Stomach (tissue), 4 donors: ENCODE measurements around the gene DIPK1A.

ENCODE experiments used
- POLR2AphosphoS5 ChIP-seq, 3 donors: sonication (generic); formaldehyde crosslinking; IDR thresholded peaks; one replicate each; pipeline ENCODE4 v1.6.1; 2016; ENCODE audit warnings: antibody characterized with exemption in 3 of 3
- TF ChIP-seq, protein P1 (sequence below), 7 experiments: fragments of 450-650 bp in 4 of 7; fragments of 200-600 bp in 3 of 7; sonication (generic) in 3 of 7; IDR thresholded peaks; one replicate each; pipeline ENCODE4 v1.5.1; 2016 to 2019; ENCODE audit warnings: antibody characterized with exemption in 7 of 7, control low read depth in 2 of 7, mild to moderate bottlenecking in 1 of 7

DNA sequence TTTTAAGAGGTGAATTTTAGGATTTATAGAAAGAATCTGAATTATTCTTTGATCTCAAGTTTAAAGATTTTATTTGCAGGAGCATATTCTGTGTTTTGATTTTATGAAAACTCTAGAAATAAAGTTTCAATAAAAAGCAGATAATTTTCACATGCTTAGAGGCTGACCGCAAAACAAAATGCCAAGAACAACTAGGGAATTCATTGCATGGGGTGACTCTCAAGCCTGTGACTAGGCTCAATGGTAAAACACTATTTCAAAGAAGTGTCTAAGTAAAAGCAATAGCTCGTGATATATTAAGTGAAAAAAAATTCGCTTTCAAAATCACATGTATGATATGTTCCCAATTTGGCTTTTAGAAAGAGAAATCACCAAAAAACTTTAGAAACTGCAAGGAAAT, 79.9 kb downstream of the DIPK1A start:
- TF ChIP-seq, protein P1, sequence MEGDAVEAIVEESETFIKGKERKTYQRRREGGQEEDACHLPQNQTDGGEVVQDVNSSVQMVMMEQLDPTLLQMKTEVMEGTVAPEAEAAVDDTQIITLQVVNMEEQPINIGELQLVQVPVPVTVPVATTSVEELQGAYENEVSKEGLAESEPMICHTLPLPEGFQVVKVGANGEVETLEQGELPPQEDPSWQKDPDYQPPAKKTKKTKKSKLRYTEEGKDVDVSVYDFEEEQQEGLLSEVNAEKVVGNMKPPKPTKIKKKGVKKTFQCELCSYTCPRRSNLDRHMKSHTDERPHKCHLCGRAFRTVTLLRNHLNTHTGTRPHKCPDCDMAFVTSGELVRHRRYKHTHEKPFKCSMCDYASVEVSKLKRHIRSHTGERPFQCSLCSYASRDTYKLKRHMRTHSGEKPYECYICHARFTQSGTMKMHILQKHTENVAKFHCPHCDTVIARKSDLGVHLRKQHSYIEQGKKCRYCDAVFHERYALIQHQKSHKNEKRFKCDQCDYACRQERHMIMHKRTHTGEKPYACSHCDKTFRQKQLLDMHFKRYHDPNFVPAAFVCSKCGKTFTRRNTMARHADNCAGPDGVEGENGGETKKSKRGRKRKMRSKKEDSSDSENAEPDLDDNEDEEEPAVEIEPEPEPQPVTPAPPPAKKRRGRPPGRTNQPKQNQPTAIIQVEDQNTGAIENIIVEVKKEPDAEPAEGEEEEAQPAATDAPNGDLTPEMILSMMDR (IDR thresholded peaks at IDR 0.05), result no peak
- TF ChIP-seq POLR2AphosphoS5 (IDR thresholded peaks at IDR 0.05), result no peak
